HG02571 (cell line): ENCODE measurements around the gene FOXS1.

Source experiments
- ATAC-seq: cut with Tn5 transposase; IDR thresholded peaks from one replicate; pipeline ENCODE4 v1.9.1; 2021; ENCODE audit warnings: mild to moderate bottlenecking, moderate library complexity; ENCODE audit not compliant: unreplicated experiment

FOXS1 gene

GRCh38 chr20:31845300-31845863 lies at the start of gene FOXS1:
Gene FOXS1 (minus strand): TSS chr20:31845604. CDS start chr20:31845542, 62 bp downstream.
- no peak for ATAC-seq

GRCh38 chr20:31890646-31891045 lies 45.2 kb upstream of the FOXS1 start:
- no peak for ATAC-seq

- no peak for ATAC-seq
Measured at GRCh38 chr20:31883829-31884228, 38.4 kb upstream of the FOXS1 start.

- no peak for ATAC-seq
Measured at GRCh38 chr20:31881945-31882344, 36.5 kb upstream of the FOXS1 start.

- peak; percentile 76 for ATAC-seq
Measured at GRCh38 chr20:31879143-31879987, 34.0 kb upstream of the FOXS1 start.

- ATAC-seq, result no peak
Measured at GRCh38 chr20:31877684-31878083, 32.3 kb upstream of the FOXS1 start.

GRCh38 chr20:31875671-31876070 lies 30.3 kb upstream of the FOXS1 start:
- no peak for ATAC-seq

- no peak for ATAC-seq
Measured at GRCh38 chr20:31872406-31872805, 27.0 kb upstream of the FOXS1 start.

- no peak for ATAC-seq
Measured at GRCh38 chr20:31871618-31871954, 26.2 kb upstream of the FOXS1 start.

- no peak for ATAC-seq
Measured at GRCh38 chr20:31870726-31871617, 25.6 kb upstream of the FOXS1 start.

- ATAC-seq, result no peak
Measured at GRCh38 chr20:31869942-31870725, 24.7 kb upstream of the FOXS1 start, which contains the start of the genes DUSP15 and TTLL9. Gene DUSP15 (minus strand): TSS chr20:31870527. CDS start chr20:31870337, 190 bp downstream. Gene TTLL9 (plus strand): TSS chr20:31870634. CDS start chr20:31871127, 493 bp downstream.

- ATAC-seq, result no peak
Measured at GRCh38 chr20:31869673-31869941, 24.2 kb upstream of the FOXS1 start.

GRCh38 chr20:31868853-31869672 lies 23.7 kb upstream of the FOXS1 start:
- ATAC-seq, result no peak

- ATAC-seq, result no peak
Measured at GRCh38 chr20:31866221-31866620, 20.8 kb upstream of the FOXS1 start.

GRCh38 chr20:31864521-31865400 lies 19.4 kb upstream of the FOXS1 start:
- ATAC-seq, result no peak

- no peak for ATAC-seq
Measured at GRCh38 chr20:31863296-31864085, 18.1 kb upstream of the FOXS1 start.

- no peak for ATAC-seq
Measured at GRCh38 chr20:31862506-31862905, 17.1 kb upstream of the FOXS1 start.

- ATAC-seq, result no peak
Measured at GRCh38 chr20:31862157-31862470, 16.7 kb upstream of the FOXS1 start.
